ENCODE results near the gene CSE1L.
"Not testable (repeated sequence)": the region's sequence is repeated elsewhere in the genome, so short reads cannot be mapped to it uniquely, and the experiment has no call there.

Gene CSE1L

GRCh38 chr20:49046087-49046900 is at the start of gene CSE1L:
Gene CSE1L, plus strand, starts transcription at chr20:49046312. Its CDS starts 12,152 bp downstream, at chr20:49058464.
- peak; percentile 91 for DNase-seq

GRCh38 chr20:48999890-49000870 is 45.9 kb upstream of the CSE1L start:
- DNase-seq, result no peak

GRCh38 chr20:49001741-49002140 is 44.4 kb upstream of the CSE1L start:
- no peak for DNase-seq

- DNase-seq, result no peak
These were observed 39.6 kb upstream of the CSE1L start for GRCh38 chr20:49006446-49006980.

- DNase-seq, result no peak
These were observed 36.0 kb upstream of the CSE1L start for GRCh38 chr20:49009899-49010631.

- no peak for DNase-seq
These were observed 21.9 kb upstream of the CSE1L start for GRCh38 chr20:49024220-49024619.

- DNase-seq, result not testable (repeated sequence)
These were observed 17.9 kb upstream of the CSE1L start for GRCh38 chr20:49028177-49028576.

GRCh38 chr20:49028684-49029083 is 17.4 kb upstream of the CSE1L start:
- DNase-seq, result no peak

- DNase-seq, result no peak
These were observed 16.9 kb upstream of the CSE1L start for GRCh38 chr20:49029203-49029602.

GRCh38 chr20:49030954-49031619 is 15.0 kb upstream of the CSE1L start:
- no peak for DNase-seq

- no peak for DNase-seq
These were observed 13.7 kb upstream of the CSE1L start for GRCh38 chr20:49032455-49032854.

GRCh38 chr20:49034070-49034732 is 11.9 kb upstream of the CSE1L start:
- DNase-seq, result no peak

- no peak for DNase-seq
These were observed 8.1 kb upstream of the CSE1L start for GRCh38 chr20:49037962-49038387.

GRCh38 chr20:49039854-49040253 is 6.3 kb upstream of the CSE1L start:
- DNase-seq, result no peak

- no peak for DNase-seq
These were observed 3.1 kb upstream of the CSE1L start for GRCh38 chr20:49043000-49043399.

- DNase-seq, result no peak
These were observed 549 bp upstream of the CSE1L start for GRCh38 chr20:49045440-49046086.

GRCh38 chr20:49052334-49052733 is 6.2 kb downstream of the CSE1L start:
- no peak for DNase-seq

GRCh38 chr20:49054056-49054643 is 8.0 kb downstream of the CSE1L start:
- DNase-seq, result no peak

- no peak for DNase-seq
These were observed 17.2 kb downstream of the CSE1L start for GRCh38 chr20:49063279-49063678.

- no peak for DNase-seq
These were observed 28.4 kb downstream of the CSE1L start for GRCh38 chr20:49074521-49074920.

GRCh38 chr20:49078310-49078709 is 32.2 kb downstream of the CSE1L start:
- no peak for DNase-seq

Data from activated gamma-delta T cell treated with Interleukin-2 at 50 U/mL for 16 hours (primary cell).